AG04450 (cell line): ENCODE results near the gene SS18L1. TPM values are rescaled to one million over a fixed set of nuclear protein-coding genes. Genes with fewer than 3 reads are reported as not detected.

Experiments
- CTCF ChIA-PET: fragments of 300-600, 350-600 bp; formaldehyde crosslinking; extraction: SDS; loops from one replicate; lab custom pipeline; 2022; ENCODE audit warnings: antibody characterized with exemption, inconsistent platforms; lab: Charles Lee
- POLR2A ChIA-PET: fragments of 350-600 bp; formaldehyde crosslinking; extraction: SDS; loops from one replicate; lab custom pipeline; 2021; ENCODE audit warnings: antibody characterized with exemption, inconsistent platforms; lab: Yijun Ruan, JAX
- DNase-seq: peaks from one replicate; pipeline ENCODE4 v3.0.0-alpha.2; 2011; ENCODE audit warnings: low read depth, low spot score
- H3K27ac ChIP-seq: one replicate; pipeline ENCODE4 v1.5.1; 2012; ENCODE audit warnings: low read depth, low read length, control low read depth
- H3K27me3 ChIP-seq: one replicate; pipeline ENCODE4 v1.6.0; 2012; ENCODE audit warnings: low read length; ENCODE audit not compliant: control insufficient read depth, insufficient read depth
- H3K4me3 ChIP-seq: 2 replicates; pipeline ENCODE4 v1.5.1; 2011; ENCODE audit warnings: mild to moderate bottlenecking, low read depth, low read length, control low read depth
- H3K9me3 ChIP-seq: 2 replicates; pipeline ENCODE4 v1.5.1; 2012; ENCODE audit warnings: low read length; ENCODE audit not compliant: control insufficient read depth, insufficient read depth
- polyA plus RNA-seq: library from polyadenylated mRNA; depleted of rRNA; stranded (reverse); fragments of >200 nt; gene quantifications from 2 replicates; pipeline ENCODE4 v1.2.3, GENCODE V29; 2011
- TF ChIP-seq, protein P1 (sequence below): IDR thresholded peaks from 2 replicates; pipeline ENCODE4 v1.5.1; 2011; ENCODE audit warnings: low read depth, low read length, control low read depth, inconsistent platforms

The SS18L1 gene
- polyA plus RNA-seq, 1 experiment: 6.8 TPM

DNA sequence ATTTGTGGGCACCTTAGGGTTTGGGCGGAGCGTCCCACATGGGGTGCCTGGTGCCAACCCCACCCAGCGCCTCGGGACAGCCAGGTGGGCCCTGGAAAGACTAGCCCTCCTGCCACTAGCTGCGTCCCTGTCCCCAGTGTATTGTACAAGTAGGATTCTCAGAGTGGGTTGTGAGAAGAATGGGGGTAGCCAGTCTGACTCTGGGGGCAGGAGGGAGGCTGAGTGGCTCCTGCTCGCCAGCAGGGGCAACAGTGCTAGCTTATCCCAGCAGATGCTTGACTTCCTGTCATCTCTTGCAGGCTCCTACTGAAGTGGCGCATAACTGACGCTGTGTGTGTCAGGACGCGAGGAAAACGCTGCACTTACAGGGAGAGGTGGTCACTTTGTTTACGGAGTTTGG, 9.7 kb upstream of the SS18L1 start:
- DNase-seq: no peak
- POLR2A ChIA-PET: interaction anchor here (0.6 to 0.9 kb wide), 2 partner anchors 38 to 108 kb away, joined by 3 read pairs; no protein-coding TSS in a partner anchor
- Histone ChIP-seq H3K9me3 (no peaks in the 10 kb centered on the region), H3K27ac (no peak overlapping the region), H3K4me3 (no peak overlapping the region), H3K27me3 (no peaks in the 10 kb centered on the region)
- CTCF ChIA-PET: interaction anchor here (1.0 kb wide), 1 partner anchor 123 kb away, joined by 4 read pairs; no protein-coding TSS in a partner anchor
- TF ChIP-seq, protein P1, sequence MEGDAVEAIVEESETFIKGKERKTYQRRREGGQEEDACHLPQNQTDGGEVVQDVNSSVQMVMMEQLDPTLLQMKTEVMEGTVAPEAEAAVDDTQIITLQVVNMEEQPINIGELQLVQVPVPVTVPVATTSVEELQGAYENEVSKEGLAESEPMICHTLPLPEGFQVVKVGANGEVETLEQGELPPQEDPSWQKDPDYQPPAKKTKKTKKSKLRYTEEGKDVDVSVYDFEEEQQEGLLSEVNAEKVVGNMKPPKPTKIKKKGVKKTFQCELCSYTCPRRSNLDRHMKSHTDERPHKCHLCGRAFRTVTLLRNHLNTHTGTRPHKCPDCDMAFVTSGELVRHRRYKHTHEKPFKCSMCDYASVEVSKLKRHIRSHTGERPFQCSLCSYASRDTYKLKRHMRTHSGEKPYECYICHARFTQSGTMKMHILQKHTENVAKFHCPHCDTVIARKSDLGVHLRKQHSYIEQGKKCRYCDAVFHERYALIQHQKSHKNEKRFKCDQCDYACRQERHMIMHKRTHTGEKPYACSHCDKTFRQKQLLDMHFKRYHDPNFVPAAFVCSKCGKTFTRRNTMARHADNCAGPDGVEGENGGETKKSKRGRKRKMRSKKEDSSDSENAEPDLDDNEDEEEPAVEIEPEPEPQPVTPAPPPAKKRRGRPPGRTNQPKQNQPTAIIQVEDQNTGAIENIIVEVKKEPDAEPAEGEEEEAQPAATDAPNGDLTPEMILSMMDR: peak; percentile 33; the same call in 1 of the 2 replicates

DNA sequence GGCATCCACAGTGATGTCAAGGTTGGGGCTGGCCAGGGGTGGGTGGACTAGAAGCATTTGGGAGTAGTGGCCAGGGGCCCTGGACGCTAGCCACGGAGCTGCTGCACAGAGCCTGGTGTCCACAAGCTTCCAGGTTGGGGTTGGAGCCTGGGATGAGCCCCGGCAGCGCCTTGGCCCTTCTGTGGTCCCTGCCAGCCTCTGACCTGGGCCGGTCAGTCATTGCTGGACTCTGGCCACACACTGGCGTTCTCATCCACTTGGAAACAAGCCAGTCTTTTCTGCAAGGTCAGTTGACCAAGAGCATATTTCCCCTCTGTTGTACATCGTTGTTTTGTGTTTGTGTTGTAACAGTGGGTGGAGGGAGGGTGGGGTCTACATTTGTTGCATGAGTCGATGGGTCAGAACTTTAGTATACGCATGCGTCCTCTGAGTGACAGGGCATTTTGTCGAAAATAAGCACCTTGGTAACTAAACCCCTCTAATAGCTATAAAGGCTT, 8.8 kb upstream of the SS18L1 start:
- H3K27me3 ChIP-seq: no peaks in the 10 kb centered on the region
- peak overlapping the region; percentile 21 for H3K27ac ChIP-seq
- no peak for DNase-seq
- TF ChIP-seq, protein P1: no peak
- CTCF ChIA-PET: interaction anchor here (0.6 to 5.4 kb wide), 3 partner anchors 109 to 135 kb away, joined by 3 to 55 read pairs (median 14); no protein-coding TSS in a partner anchor
- no peak overlapping the region for H3K4me3 ChIP-seq
- H3K9me3 ChIP-seq: no peaks in the 10 kb centered on the region
- POLR2A ChIA-PET: interaction anchor here (1.2 kb wide), 1 partner anchor 13 kb away, joined by 4 read pairs; the partner anchor contains the start of gene LSM14B

- no peak overlapping the region for H3K4me3 ChIP-seq
- TF ChIP-seq, protein P1: no peak
- CTCF ChIA-PET: interaction anchor here (0.6 to 5.4 kb wide), 7 partner anchors 9 to 125 kb away, joined by 3 to 55 read pairs (median 7); no protein-coding TSS in a partner anchor
- POLR2A ChIA-PET: interaction anchor here (0.7 to 1.2 kb wide), 2 partner anchors 10 to 14 kb away, joined by 4 read pairs; partner anchors contain the start of gene LSM14B
- no peak overlapping the region for H3K27ac ChIP-seq
- DNase-seq: no peak
- H3K27me3 ChIP-seq: no peaks in the 10 kb centered on the region
- H3K9me3 ChIP-seq: no peaks in the 10 kb centered on the region
Observed at GRCh38 chr20:62135573-62136266, 7.8 kb upstream of the SS18L1 start.

DNA sequence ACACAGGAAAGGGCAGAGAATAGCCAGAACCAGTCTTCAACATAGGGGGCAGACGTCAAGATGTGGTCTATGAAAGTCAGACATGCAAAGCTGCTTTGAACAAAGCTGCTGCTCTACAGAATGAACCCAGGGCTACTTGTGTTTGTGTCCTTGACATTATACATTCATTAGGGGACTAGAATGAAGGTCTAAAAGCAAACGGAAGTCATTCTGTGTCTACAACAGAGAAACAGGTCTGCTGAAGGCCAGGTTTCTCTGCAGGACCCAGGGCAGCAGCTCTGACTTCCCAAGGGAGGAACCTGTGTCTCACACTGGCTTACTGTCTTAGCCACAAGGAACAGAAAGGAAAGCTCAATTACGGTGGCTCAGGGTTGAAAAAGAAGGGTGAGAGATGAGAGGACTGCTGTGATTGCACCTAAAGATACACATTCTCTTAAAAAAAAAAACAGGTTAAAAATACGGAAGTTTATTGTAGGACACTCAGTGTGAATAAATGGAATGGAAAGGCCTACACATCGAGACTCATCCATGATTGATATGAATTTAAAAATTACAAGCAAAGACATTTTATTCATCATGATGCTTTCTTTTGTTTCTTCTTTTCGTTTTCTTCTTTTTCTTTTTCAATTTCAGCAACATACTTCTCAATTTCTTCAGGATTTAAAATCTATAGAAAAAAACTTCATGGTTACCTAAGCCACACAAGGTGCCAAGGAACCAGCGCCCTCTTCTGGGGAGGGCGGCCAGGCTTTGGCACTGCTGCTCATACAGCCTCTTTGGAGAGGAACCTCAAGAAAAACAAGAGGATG, 7.1 kb upstream of the SS18L1 start:
- Histone ChIP-seq H3K27me3 (no peaks in the 10 kb centered on the region), H3K27ac (no peak overlapping the region), H3K9me3 (no peaks in the 10 kb centered on the region), H3K4me3 (no peak overlapping the region)
- TF ChIP-seq, protein P1: peak; percentile 90
- no peak for DNase-seq
- ChIA-PET CTCF (interaction anchor here (0.6 to 5.4 kb wide), 7 partner anchors 10 to 126 kb away, joined by 3 to 55 read pairs (median 7); no protein-coding TSS in a partner anchor), POLR2A (interaction anchor here (0.7 kb wide), 1 partner anchor 11 kb away, joined by 4 read pairs; no protein-coding TSS in a partner anchor)
